SK-N-SH (cell line): ENCODE results near the gene NFRKB. TPM values are rescaled to one million over a fixed set of nuclear protein-coding genes. Genes with fewer than 3 reads are reported as not detected.

Source experiments
- CTCF ChIA-PET: fragments of 300-600, 350-600 bp; formaldehyde crosslinking; extraction: SDS; loops from one replicate; lab custom pipeline; 2021; lab: Yijun Ruan, JAX
- POLR2A ChIA-PET: fragments of 350-600 bp; sonication (Branson Sonifier 250); formaldehyde crosslinking; extraction: SDS; loops from one replicate; lab custom pipeline; 2020; ENCODE audit warnings: antibody characterized with exemption, inconsistent platforms; lab: Yijun Ruan, JAX
- DNase-seq: peaks from one replicate; pipeline ENCODE4 v3.0.0; 2012
- H2AFZ ChIP-seq: fragments of 200-600 bp; sonication (generic); 2 replicates; pipeline ENCODE4 v1.8.1; 2016; ENCODE audit warnings: antibody characterized with exemption, mild to moderate bottlenecking, low read depth
- H3F3A ChIP-seq: fragments of 200-600 bp; sonication (generic); replicated peaks from 2 replicates; pipeline ENCODE3; 2016; ENCODE audit warnings: antibody characterized with exemption, mild to moderate bottlenecking; ENCODE audit not compliant: insufficient read depth
- H3K27ac ChIP-seq, 2 experiments: fragments of 200-500 bp in 1 of 2; fragments of 200-600 bp in 1 of 2; sonication (Bioruptor generic) in 1 of 2; sonication (generic), shearing (Covaris generic) in 1 of 2; 2 replicates each; pipeline versions ENCODE4 v1.5.1 to v1.6.1; 2014 to 2016; ENCODE audit warnings: low read depth in 2 of 2, inconsistent platforms in 1 of 2, low read length in 1 of 2, mild to moderate bottlenecking in 1 of 2, mixed read lengths in 1 of 2
- H3K27me3 ChIP-seq: fragments of 200-600 bp; sonication (generic), shearing (Covaris generic); 2 replicates; pipeline ENCODE4 v1.6.1; 2016; ENCODE audit warnings: mixed run types; ENCODE audit not compliant: insufficient read depth
- H3K36me3 ChIP-seq, 2 experiments: fragments of 200-500 bp in 1 of 2; fragments of 200-600 bp in 1 of 2; sonication (Bioruptor generic) in 1 of 2; sonication (generic) in 1 of 2; replicated peaks in 1 of 2; 2 replicates each; pipeline versions ENCODE3 to v1.5.1; 2014 to 2016; ENCODE audit warnings: low read length in 1 of 2, mild to moderate bottlenecking in 1 of 2; ENCODE audit not compliant: insufficient read depth in 2 of 2, control insufficient read depth in 1 of 2
- H3K4me1 ChIP-seq, 2 experiments: fragments of 200-500 bp in 1 of 2; fragments of 200-600 bp in 1 of 2; sonication (Bioruptor generic) in 1 of 2; sonication (generic), shearing (Covaris generic) in 1 of 2; 2 replicates each; pipeline versions ENCODE4 v1.5.1 to v1.6.1; 2014 to 2016; ENCODE audit warnings: low read depth in 1 of 2, low read length in 1 of 2, mixed run types in 1 of 2; ENCODE audit not compliant: insufficient read depth in 2 of 2, control insufficient read depth in 1 of 2
- H3K4me2 ChIP-seq: fragments of 200-600 bp; sonication (generic), shearing (Covaris generic); 2 replicates; pipeline ENCODE4 v1.6.1; 2017; ENCODE audit warnings: mixed run types
- H3K4me3 ChIP-seq, 2 experiments: fragments of 200-500 bp in 1 of 2; fragments of 200-600 bp in 1 of 2; sonication (Bioruptor generic) in 1 of 2; sonication (generic), shearing (Covaris generic) in 1 of 2; 2 replicates each; pipeline versions ENCODE4 v1.5.1 to v1.8.1; 2014 to 2016; ENCODE audit warnings: low read depth in 2 of 2, inconsistent platforms in 1 of 2, low read length in 1 of 2, mild to moderate bottlenecking in 1 of 2, mixed read lengths in 1 of 2, moderate library complexity in 1 of 2
- H3K79me2 ChIP-seq: fragments of 200-600 bp; sonication (generic); 2 replicates; pipeline ENCODE4 v1.8.1; 2017; ENCODE audit warnings: mild to moderate bottlenecking; ENCODE audit not compliant: insufficient read depth
- H3K9ac ChIP-seq: fragments of 200-600 bp; sonication (generic); 2 replicates; pipeline ENCODE4 v1.6.1; 2017; ENCODE audit warnings: mixed run types
- H3K9me2 ChIP-seq: fragments of 200-600 bp; sonication (generic); 2 replicates; pipeline ENCODE4 v1.6.1; 2017; ENCODE audit warnings: mixed run types
- H3K9me3 ChIP-seq: fragments of 200-600 bp; sonication (generic); 2 replicates; pipeline ENCODE4 v1.6.1; 2017; ENCODE audit warnings: mixed run types, mild to moderate bottlenecking, moderate library complexity
- H4K20me1 ChIP-seq: fragments of 200-600 bp; sonication (generic); 2 replicates; pipeline ENCODE4 v1.6.1; 2017; ENCODE audit warnings: mild to moderate bottlenecking, mixed run types; ENCODE audit not compliant: insufficient read depth
- CHD2 ChIP-seq: fragments of 150-350 bp; IDR thresholded peaks from 2 replicates; pipeline ENCODE4 v1.6.1; 2018; ENCODE audit warnings: low read length; ENCODE audit not compliant: partially characterized antibody
- CTCF ChIP-seq: fragments of 200-600 bp; sonication (generic); IDR thresholded peaks from 2 replicates; pipeline ENCODE4 v1.6.1; 2017; ENCODE audit warnings: antibody characterized with exemption, mild to moderate bottlenecking, moderate library complexity
- EP300 ChIP-seq, 2 experiments: IDR thresholded peaks; 2 replicates each; pipeline versions ENCODE4 v1.4.0 to v1.6.1; 2012; ENCODE audit warnings: borderline replicate concordance in 1 of 2, low read depth in 1 of 2, low read length in 1 of 2
- FOSL2 ChIP-seq: IDR thresholded peaks from 2 replicates; pipeline ENCODE4 v1.4.0; 2012; ENCODE audit warnings: low read depth, mild to moderate bottlenecking, moderate library complexity, borderline replicate concordance
- FOXJ3 ChIP-seq: sonication (generic); formaldehyde crosslinking; IDR thresholded peaks from 2 replicates; pipeline ENCODE4 v1.5.1; 2020; ENCODE audit warnings: mild to moderate bottlenecking, missing genetic modification reagents
- GATA2 ChIP-seq: sonication (generic); formaldehyde crosslinking; IDR thresholded peaks from 2 replicates; pipeline ENCODE4 v1.5.0; 2020; ENCODE audit warnings: mild to moderate bottlenecking, missing genetic modification reagents
- JUND ChIP-seq: IDR thresholded peaks from 2 replicates; pipeline ENCODE4 v1.4.0; 2012
- NFIC ChIP-seq: IDR thresholded peaks from 2 replicates; pipeline ENCODE4 v1.4.0; 2012; ENCODE audit warnings: borderline replicate concordance
- POLR2AphosphoS5 ChIP-seq: IDR thresholded peaks from 2 replicates; pipeline ENCODE4 v1.6.1; 2012; ENCODE audit warnings: low read depth, low read length
- RAD21 ChIP-seq: IDR thresholded peaks from 2 replicates; pipeline ENCODE4 v1.6.1; 2012; ENCODE audit warnings: mild to moderate bottlenecking, low read length
- RCOR1 ChIP-seq: fragments of 150-350 bp; IDR thresholded peaks from 2 replicates; pipeline ENCODE4 v1.6.1; 2017; ENCODE audit warnings: antibody characterized with exemption, low read length
- REST ChIP-seq: IDR thresholded peaks from 2 replicates; pipeline ENCODE4 v1.6.1; 2012; ENCODE audit warnings: mild to moderate bottlenecking, low read depth, low read length, moderate library complexity
- RXRA ChIP-seq: IDR thresholded peaks from 2 replicates; pipeline ENCODE4 v1.4.0; 2012; ENCODE audit warnings: low read depth, mild to moderate bottlenecking, borderline replicate concordance
- TEAD4 ChIP-seq: IDR thresholded peaks from 2 replicates; pipeline ENCODE4 v1.4.0; 2012; ENCODE audit warnings: mild to moderate bottlenecking, borderline replicate concordance; ENCODE audit not compliant: insufficient read depth
- YY1 ChIP-seq: IDR thresholded peaks from 2 replicates; pipeline ENCODE4 v1.4.0; 2012; ENCODE audit warnings: low read depth, mild to moderate bottlenecking
- polyA plus RNA-seq, 3 experiments: library from polyadenylated mRNA; depleted of rRNA; stranded (reverse); fragments of >200 nt; gene quantifications; 2 replicates each; pipeline ENCODE4 v1.2.3, GENCODE V29; 2012
- TF ChIP-seq, protein P1 (sequence below): fragments of 150-350 bp; IDR thresholded peaks from 2 replicates; pipeline ENCODE4 v1.6.1; 2017; ENCODE audit warnings: antibody characterized with exemption, low read length, low read depth, borderline replicate concordance
- TF ChIP-seq, protein P2 (sequence below): IDR thresholded peaks from 2 replicates; pipeline ENCODE4; 2012

NFRKB gene
- polyA plus RNA-seq, 1 of the 3 experiments (the other 2 are of a cell fraction) = 13.5 TPM

DNA sequence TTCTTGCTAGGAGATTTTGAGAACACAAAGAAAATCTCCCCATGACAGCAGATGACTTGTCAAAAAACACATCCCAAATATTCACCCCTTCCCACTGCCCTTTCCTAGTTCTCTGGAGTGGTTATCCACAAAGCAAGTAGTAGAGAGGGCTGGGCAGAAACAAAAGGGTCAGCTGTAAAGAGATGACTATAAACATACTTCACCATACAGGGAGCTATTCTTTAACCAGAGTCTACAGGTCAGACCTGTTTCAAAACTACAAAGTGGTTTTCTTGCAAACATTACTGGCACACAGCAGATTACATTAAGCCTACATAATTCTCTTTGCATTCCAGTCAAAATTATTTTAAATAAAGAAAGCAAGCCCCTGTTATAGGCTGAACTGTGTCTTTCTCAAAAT, 47.7 kb upstream of the NFRKB start:
- Histone ChIP-seq H3K9me2 (no peaks in the 10 kb centered on the region), H3K4me1 (peaks cover 0 to 3% of the 10 kb centered on the region in 2 experiments; a peak in 1 of 4 replicates), H4K20me1 (no peaks in the 10 kb centered on the region), H3K36me3 (peaks cover 6 to 12% of the 10 kb centered on the region in 2 experiments), H3K4me3 (no peak overlapping the region), H3K9me3 (no peaks in the 10 kb centered on the region), H3K27ac (no peak overlapping the region), H3F3A (no peaks in the 10 kb centered on the region), H3K9ac (no peak overlapping the region), H3K4me2 (no peak overlapping the region), H3K79me2 (no peaks in the 10 kb centered on the region), H2AFZ (no peak overlapping the region), H3K27me3 (no peaks in the 10 kb centered on the region)
- DNase-seq = no peak
- POLR2A ChIA-PET = no interaction called here
- CTCF ChIA-PET = interaction anchor here (2.1 kb wide), 1 partner anchor 189 kb away, joined by 7 read pairs; no protein-coding TSS in a partner anchor
- TF ChIP-seq GATA2 (CRISPR knock-in tag) (no peak), NFIC (no peak), POLR2AphosphoS5 (no peak), FOSL2 (no peak), CHD2 (no peak), REST (no peak), JUND (no peak), RAD21 (no peak), CTCF (no peak), FOXJ3 (CRISPR knock-in tag) (no peak), YY1 (no peak), EP300 (IDR thresholded peaks at IDR 0.05; ENCODE audit: borderline replicate concordance in 1 of 2, low read depth in 1 of 2, low read length in 1 of 2) (no peak), TEAD4 (no peak), RCOR1 (no peak), RXRA (no peak)
- TF ChIP-seq, protein P1, sequence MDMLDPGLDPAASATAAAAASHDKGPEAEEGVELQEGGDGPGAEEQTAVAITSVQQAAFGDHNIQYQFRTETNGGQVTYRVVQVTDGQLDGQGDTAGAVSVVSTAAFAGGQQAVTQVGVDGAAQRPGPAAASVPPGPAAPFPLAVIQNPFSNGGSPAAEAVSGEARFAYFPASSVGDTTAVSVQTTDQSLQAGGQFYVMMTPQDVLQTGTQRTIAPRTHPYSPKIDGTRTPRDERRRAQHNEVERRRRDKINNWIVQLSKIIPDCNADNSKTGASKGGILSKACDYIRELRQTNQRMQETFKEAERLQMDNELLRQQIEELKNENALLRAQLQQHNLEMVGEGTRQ = no peak
- TF ChIP-seq, protein P2, sequence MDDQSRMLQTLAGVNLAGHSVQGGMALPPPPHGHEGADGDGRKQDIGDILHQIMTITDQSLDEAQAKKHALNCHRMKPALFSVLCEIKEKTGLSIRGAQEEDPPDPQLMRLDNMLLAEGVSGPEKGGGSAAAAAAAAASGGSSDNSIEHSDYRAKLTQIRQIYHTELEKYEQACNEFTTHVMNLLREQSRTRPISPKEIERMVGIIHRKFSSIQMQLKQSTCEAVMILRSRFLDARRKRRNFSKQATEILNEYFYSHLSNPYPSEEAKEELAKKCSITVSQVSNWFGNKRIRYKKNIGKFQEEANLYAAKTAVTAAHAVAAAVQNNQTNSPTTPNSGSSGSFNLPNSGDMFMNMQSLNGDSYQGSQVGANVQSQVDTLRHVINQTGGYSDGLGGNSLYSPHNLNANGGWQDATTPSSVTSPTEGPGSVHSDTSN = no peak
- TF ChIP-seq, all 33 proteins: peak for 0
